Activated T-helper 1 cell treated with anti-CD3 and anti-CD28 coated beads, Interleukin-12 subunit alpha, Interleukin-12 subunit beta, Interleukin-2, Interleukin-4 antibody, amounts not matched to agents 30 ng/mL and 10 ng/mL and 1 ng/mL, durations not matched to agents 14 hours and 24 hours and 36 hours (primary cell): ENCODE data around the gene LSP1. TPM values are rescaled to one million over a fixed set of nuclear protein-coding genes. Genes with fewer than 3 reads are reported as not detected.

Source experiments
- DNase-seq: peaks from one replicate; pipeline ENCODE4 v3.0.0; 2021; ENCODE audit warnings: low spot score
- H3K27ac Mint-ChIP-seq: one replicate; pipeline ENCODE4 v1.8.0; 2021; ENCODE audit warnings: mild to moderate bottlenecking, mixed read lengths
- H3K27me3 Mint-ChIP-seq: one replicate; pipeline ENCODE4 v1.8.0; 2022; ENCODE audit warnings: mild to moderate bottlenecking, moderate library complexity, mixed read lengths; ENCODE audit not compliant: insufficient read depth
- H3K36me3 Mint-ChIP-seq: one replicate; pipeline ENCODE4 v1.8.0; 2021; ENCODE audit warnings: low read depth, mixed read lengths
- H3K4me1 Mint-ChIP-seq: one replicate; pipeline ENCODE4 v1.8.0; 2021; ENCODE audit warnings: low read depth, mixed read lengths
- H3K4me3 Mint-ChIP-seq: one replicate; pipeline ENCODE4 v1.8.0; 2021; ENCODE audit warnings: mild to moderate bottlenecking, moderate library complexity, mixed read lengths
- H3K9me3 Mint-ChIP-seq: one replicate; pipeline ENCODE4 v1.8.0; 2021; ENCODE audit warnings: mixed read lengths
- intact Hi-C: fragments of 100-400 bp; cut with micrococcal nuclease; formaldehyde crosslinking; loops from one replicate; pipeline ENCODE4 v1.15.1; 2024
- total RNA-seq: library from RNA; stranded (reverse); gene quantifications from 2 replicates; pipeline ENCODE4 v1.2.3, GENCODE V29; 2022

LSP1 gene
- total RNA-seq, 1 donor from 2014 or later: 262 TPM

DNA sequence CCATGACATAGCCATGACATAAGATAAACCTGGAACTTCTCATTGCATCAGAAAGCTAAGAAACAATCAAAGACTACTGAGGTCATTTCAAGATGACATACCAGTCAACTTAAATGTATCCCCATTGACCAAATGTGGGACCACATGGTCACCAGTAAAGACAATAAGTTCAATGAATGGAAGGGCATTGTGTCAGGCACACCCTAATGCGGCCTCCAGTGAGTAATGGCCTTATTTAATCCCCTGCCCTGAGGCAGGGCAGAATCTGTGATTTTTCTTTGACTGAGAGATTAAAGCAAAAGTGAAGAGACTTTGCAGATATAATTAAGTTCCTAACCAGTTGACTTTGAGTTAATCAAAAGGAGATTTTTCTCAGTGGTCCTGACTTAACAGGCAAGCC is 35.4 kb upstream of the LSP1 start:
- peaks cover under 1% of the 10 kb centered on the region for H3K27me3 Mint-ChIP-seq
- no peak overlapping the region for H3K27ac Mint-ChIP-seq
- no peaks in the 10 kb centered on the region for H3K36me3 Mint-ChIP-seq
- intact Hi-C loops: no loop called here
- DNase-seq: no peak
- H3K9me3 Mint-ChIP-seq: no peaks in the 10 kb centered on the region
- no peak overlapping the region for H3K4me3 Mint-ChIP-seq
- H3K4me1 Mint-ChIP-seq: no peaks in the 10 kb centered on the region

DNA sequence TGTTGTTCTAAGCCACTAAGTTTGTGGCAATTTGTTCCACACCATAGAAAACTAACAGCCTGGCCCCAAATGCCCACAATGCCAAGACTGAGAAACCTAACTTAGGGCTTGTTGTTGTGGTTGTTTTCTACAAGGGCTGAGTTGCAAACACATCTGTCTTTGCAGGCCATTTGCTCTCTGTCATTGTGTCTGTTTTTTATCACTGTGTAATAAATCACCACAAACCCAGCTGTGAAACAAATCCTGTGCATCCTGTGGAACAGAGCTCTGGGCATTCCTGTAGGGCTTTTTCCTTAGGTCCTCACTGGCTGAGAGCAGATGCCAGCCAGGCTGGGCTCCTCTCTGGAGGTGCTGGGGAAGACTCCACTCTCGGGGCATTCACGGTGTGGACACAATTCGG is 33.8 kb upstream of the LSP1 start:
- intact Hi-C loops: no loop called here
- no peaks in the 10 kb centered on the region for H3K36me3 Mint-ChIP-seq

DNA sequence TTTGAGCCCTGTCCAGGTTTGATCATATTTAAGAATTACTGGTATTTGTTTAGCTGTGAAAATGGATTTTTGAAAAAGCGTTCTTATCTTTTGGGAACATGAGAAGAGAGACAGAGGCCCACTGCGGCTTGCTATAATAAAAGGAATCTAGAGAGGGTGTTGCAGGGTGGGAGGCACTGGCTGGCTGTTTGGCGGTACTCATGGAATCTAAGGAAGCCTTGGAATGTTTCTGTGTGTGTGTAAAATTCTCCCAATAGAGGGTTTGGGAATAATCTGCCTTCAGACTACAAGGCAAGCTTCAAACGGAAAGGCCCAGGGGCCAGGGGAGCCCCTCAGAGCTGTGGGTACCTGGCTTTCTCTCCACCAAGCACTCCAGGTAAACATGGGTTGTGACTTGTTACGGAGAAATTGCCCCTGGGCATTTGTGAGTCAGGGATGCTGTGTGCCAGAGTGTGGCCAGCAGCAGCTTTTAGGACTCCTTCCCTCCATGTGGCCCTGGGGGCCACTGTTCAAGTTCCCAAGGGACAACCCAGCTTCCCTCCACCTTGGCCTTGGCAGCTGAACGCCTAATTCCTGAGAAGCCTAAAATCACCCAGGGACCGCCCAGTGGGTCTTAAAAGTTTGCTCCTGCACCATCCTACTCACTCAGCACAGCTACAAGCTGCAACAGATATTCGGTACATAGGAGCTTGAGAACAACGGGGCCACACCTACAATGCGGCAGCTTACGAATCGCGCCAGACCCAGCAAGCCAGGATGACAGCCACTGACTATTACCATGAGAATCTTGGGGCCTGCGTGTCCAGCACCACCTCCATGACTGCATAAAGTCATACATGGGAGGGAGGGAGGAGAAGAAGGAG is 32.2 kb upstream of the LSP1 start:
- intact Hi-C loops: no loop called here
- no peaks in the 10 kb centered on the region for H3K27me3 Mint-ChIP-seq
- no peak for DNase-seq
- H3K27ac Mint-ChIP-seq: no peak overlapping the region
- no peaks in the 10 kb centered on the region for H3K36me3 Mint-ChIP-seq
- H3K4me3 Mint-ChIP-seq: no peak overlapping the region
- no peaks in the 10 kb centered on the region for H3K4me1 Mint-ChIP-seq
- no peaks in the 10 kb centered on the region for H3K9me3 Mint-ChIP-seq

More for the DNA sequence above, 33.8 kb upstream of the LSP1 start:
- no peak for DNase-seq
- Mint-ChIP-seq H3K27me3 (no peaks in the 10 kb centered on the region), H3K4me3 (no peak overlapping the region), H3K9me3 (no peaks in the 10 kb centered on the region), H3K27ac (no peak overlapping the region), H3K4me1 (no peaks in the 10 kb centered on the region)

DNA sequence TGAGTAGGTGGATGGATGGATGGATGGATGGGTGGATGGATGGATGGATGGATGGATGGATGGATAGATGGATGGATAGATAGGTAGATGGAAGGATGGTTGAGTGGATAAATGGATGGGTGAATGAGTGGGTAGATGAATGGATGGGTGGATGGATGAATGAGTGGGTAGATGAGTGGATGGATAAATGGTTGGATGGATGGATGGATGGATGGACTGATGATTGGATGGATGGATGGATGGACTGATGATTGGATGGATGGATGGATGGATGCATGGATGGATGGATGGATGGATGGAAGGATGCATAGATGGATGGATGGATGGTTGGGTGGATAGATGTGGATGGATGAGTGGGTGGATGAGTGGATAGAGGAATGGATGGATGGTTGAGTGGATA is 31.3 kb upstream of the LSP1 start:
- Mint-ChIP-seq H3K4me3 (no peak overlapping the region), H3K9me3 (no peaks in the 10 kb centered on the region), H3K4me1 (no peaks in the 10 kb centered on the region), H3K27ac (no peak overlapping the region), H3K36me3 (no peaks in the 10 kb centered on the region), H3K27me3 (no peaks in the 10 kb centered on the region)
- no peak for DNase-seq
- intact Hi-C loops: no loop called here

DNA sequence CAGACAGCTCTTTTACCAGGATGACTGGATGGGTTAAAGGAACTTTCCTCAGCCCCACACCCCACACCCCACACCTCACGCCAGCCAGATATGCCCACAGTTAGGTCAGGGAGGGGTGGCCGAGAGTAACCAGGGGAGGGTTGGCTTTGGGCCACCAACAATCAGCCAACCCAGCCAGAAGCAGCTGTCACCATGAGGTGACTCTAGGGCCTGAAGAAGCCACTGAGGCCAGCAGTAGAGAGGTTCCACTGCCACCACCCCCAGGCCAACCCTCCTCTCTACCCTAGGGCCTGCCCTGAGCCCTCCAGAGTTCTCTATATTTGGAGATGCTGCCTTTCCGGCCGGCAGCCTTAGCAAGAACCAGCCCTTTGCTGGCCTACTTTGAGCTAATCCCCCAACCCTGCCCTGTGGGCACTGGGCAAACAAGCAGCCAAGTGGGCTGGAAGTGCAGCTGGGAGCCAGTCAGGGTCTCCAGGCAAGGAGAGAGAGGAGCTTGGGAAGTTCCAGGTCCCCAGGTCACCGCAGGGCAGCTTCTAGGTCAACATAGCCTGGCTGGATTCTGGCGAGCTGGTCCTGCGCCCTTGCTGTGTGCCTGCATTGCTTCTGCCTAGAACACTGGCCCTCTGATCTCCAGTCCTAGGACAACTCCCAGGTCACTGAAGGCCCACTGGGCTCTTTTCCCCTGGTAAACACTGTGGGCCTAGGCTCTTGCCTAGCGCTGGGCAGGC is 30.1 kb upstream of the LSP1 start:
- no peaks in the 10 kb centered on the region for H3K36me3 Mint-ChIP-seq
- no peaks in the 10 kb centered on the region for H3K4me1 Mint-ChIP-seq
- H3K27me3 Mint-ChIP-seq: no peaks in the 10 kb centered on the region
- no peaks in the 10 kb centered on the region for H3K9me3 Mint-ChIP-seq
- intact Hi-C loops: no loop called here
- H3K4me3 Mint-ChIP-seq: no peak overlapping the region
- no peak overlapping the region for H3K27ac Mint-ChIP-seq
- no peak for DNase-seq

DNA sequence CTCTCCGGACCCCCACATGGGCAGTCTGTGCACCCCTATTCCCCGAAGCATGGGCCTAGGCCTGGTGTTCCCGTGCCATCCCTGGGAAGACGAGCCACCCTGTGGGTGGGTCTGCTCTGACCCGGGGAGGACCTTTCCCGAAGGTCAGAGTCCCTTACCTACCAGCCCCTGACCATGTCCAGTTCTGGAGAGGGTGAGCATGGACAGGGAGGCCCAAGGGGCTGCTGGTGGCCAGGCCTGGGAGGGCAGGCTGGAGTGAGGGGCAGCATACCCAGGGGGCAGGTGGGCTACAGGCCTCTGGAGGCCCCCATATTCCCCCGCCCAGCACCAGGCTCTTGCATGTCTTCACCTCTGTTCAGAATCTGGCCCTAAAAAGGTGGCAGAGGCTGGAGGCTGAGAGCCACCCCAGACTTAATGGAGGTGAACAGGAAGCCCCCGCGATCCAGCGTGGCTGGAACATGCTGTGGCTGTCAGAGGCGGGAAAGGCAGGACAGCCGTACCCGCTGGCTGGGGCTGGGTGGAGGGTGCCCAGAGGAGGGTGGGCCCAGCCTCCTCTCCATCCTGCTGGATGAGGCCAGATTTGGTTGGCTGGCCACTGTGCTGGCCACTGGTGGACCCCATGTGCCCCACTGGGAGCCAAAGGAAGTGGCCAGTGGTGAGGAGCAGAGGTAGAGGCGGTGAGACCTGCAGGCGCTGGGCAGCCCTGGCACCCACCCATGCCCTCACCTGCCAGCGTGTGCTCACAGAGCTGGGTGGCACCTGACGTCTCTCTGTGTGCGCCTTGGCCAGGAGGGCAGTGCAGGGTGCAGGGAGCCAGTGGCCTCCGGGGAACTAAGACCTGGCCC is 29.3 kb upstream of the LSP1 start:
- Mint-ChIP-seq H3K36me3 (no peaks in the 10 kb centered on the region), H3K27me3 (no peaks in the 10 kb centered on the region), H3K4me3 (no peak overlapping the region), H3K27ac (no peak overlapping the region), H3K9me3 (no peaks in the 10 kb centered on the region), H3K4me1 (no peaks in the 10 kb centered on the region)
- no peak for DNase-seq
- intact Hi-C loops: no loop called here

DNA sequence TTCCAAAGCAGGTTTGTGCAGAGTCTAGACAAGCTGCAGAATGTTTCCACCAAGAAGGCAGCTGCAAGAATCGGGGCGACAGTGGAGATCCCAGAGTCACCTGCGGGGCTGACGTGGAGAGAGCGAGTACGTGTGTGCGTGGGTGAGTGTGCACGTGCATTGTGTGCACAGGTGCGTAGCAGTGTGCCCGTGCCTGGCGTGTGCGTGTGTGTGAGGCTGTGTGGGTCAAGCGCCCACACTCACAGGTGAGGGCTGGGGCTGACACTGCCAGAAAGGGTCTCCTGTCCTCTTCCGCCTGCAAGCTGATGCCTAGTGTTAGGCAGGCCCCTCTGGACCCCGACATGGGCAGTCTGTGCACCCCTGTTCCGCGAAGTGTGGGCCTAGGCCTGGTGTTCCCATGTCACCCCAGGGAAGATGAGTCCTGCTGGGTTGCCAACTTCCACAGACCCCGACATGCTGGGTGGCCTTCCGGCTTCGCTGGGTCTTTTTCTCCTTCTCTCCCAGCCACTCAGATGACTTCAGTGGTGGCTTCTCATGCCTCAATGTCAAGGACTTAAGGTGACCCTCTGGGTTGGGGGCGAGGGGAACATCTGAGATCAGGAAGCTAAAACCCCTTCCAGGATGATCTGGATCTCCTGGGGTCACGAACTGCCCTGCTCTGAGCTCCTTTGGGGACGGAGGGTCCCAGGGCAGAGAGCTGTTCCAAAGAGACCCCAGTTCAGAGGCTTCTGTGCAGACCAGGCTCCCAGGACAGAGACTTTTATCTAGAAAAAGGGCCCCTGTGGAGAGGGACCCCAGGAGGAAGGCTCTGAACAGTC is 28.5 kb upstream of the LSP1 start:
- no peak for DNase-seq
- H3K4me1 Mint-ChIP-seq: no peaks in the 10 kb centered on the region
- H3K4me3 Mint-ChIP-seq: no peak overlapping the region
- H3K36me3 Mint-ChIP-seq: no peaks in the 10 kb centered on the region
- H3K27me3 Mint-ChIP-seq: no peaks in the 10 kb centered on the region
- H3K27ac Mint-ChIP-seq: no peak overlapping the region
- intact Hi-C loops: no loop called here
- H3K9me3 Mint-ChIP-seq: no peaks in the 10 kb centered on the region

DNA sequence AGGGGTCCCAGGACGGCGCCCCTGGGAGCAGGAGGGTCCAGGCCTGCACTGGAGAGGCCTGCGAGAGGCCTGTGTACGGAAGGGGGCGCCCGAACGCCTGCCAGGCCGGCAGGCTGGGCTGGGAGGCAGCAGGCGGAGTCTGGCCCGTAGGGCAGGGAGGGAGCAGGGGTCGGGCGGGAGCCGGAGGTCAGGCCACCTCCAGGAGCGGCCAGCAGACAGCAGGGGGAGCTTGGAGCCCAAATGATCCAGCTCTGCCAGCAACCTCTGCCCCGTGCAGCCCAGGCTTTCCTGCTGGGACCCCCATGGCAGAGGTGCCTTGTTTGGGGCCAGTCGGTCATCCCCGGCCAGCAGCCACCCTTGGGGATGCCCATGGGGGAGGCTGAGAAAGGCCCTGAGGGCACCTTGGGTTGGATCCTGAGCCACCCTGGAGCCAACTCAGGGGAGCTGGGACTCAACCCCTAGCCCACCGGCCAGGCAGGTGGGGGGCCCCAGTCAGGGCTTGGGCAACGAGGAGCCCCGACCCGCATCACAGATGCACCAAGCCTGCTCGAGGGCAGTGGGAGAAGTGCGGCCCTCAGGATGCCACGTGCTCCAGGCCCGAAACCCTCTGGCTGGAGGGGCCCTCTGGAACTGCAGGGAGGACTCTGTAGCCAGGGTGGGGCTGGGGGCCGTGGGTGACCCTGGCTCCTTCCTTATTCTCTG is 27.7 kb upstream of the LSP1 start:
- no peaks in the 10 kb centered on the region for H3K27me3 Mint-ChIP-seq
- no peaks in the 10 kb centered on the region for H3K9me3 Mint-ChIP-seq
- H3K27ac Mint-ChIP-seq: no peak overlapping the region
- H3K4me3 Mint-ChIP-seq: no peak overlapping the region
- no peak for DNase-seq
- no peaks in the 10 kb centered on the region for H3K4me1 Mint-ChIP-seq
- no peaks in the 10 kb centered on the region for H3K36me3 Mint-ChIP-seq
- intact Hi-C loops: no loop called here

DNA sequence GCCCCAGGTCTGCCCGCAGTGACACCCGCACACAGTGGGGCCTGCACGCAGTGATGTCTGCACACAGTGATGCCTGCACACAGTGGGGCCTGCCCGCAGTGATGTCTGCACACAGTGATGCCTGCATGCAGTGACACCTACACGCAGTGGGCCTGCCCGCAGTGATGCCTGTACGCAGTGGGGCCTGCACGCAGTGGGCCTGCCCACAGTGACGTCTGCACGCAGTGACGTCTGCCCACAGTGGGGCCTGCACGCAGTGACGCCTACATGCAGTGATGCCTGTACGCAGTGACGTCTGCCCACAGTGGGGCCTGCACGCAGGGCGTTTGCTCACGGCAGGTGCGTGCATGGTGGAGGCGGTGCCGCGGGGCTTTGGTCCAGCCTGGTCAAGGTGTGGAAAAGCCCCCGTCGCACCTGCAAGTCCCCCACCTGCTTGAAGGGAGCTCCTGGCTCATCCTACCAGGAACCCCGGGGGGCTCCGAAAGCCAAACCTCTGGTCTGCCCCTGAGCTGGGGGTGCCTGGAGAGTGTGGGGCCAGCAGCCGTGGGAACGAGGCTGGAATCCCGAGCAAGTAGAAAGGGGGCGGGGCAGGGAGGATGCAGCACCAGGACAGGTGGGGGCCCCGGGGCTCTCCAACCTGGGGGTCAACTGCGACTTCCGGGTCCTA is 27.0 kb upstream of the LSP1 start:
- Mint-ChIP-seq H3K4me1 (no peaks in the 10 kb centered on the region), H3K36me3 (no peaks in the 10 kb centered on the region), H3K4me3 (no peak overlapping the region), H3K27ac (no peak overlapping the region), H3K27me3 (no peaks in the 10 kb centered on the region), H3K9me3 (no peaks in the 10 kb centered on the region)
- DNase-seq: no peak
- intact Hi-C loops: no loop called here

DNA sequence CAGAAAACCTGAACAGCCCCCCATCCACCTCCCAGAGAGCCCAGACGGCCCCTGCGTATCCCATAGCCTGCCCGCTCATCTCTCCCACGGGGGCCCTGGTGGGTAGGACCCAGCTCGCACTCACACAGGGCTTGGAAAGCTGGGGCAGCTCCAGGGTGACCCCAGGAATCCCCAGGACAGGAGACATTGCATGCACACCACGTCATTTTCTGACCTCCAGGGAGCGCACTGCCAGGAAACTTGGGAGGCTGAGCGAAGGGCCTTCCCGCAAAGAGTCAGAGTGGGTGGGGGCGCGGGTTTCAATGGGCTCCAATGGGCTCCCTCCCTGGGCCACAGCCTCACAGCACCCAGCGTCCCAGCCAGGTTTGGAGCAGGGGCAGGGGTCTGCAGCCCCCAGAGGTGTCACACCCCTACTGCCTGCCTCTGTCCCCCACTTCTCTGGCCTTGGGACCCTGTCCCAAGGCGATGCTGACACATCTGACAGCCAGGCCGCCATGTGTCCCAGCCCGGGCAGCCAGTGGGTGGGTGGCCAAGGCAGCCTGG is 26.3 kb upstream of the LSP1 start:
- no peaks in the 10 kb centered on the region for H3K9me3 Mint-ChIP-seq
- no peak for DNase-seq
- no peaks in the 10 kb centered on the region for H3K27me3 Mint-ChIP-seq
- H3K27ac Mint-ChIP-seq: no peak overlapping the region
- intact Hi-C loops: no loop called here
- H3K36me3 Mint-ChIP-seq: no peaks in the 10 kb centered on the region
- no peak overlapping the region for H3K4me3 Mint-ChIP-seq
- no peaks in the 10 kb centered on the region for H3K4me1 Mint-ChIP-seq

DNA sequence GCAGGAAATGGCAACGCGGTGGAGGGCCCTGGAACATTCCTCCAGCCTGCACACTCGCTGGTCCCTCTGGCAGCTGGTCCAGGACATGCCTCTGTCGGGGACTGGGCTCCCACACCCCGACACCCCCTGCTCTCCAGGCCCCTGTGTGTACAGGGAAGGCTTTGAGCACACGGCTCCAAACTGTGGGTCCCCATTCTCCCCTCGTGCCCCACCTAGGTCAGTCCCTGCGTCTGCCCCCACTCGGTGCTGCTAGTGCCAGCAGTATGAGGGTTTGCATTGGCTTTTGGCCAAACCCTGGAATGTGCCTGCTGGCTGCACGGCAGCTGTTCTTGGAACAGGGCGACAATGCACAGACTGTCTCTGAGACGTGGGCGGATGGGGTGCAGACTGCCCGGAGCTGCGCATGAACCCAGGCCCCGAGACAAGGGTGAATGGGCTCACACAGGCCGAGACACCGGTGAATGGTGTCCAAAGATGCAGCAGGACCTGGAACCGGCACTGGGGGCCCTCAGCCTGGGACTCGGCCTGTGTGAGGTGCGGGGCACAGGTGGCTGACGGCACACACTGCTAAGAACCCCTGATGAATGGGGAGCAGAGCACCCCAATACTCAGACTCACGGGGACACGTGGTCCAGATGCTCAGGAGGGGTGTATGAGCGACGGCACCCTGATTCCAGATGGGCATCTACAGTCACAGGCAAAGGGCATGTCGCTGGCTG is 25.6 kb upstream of the LSP1 start:
- intact Hi-C loops: no loop called here
- Mint-ChIP-seq H3K9me3 (no peaks in the 10 kb centered on the region), H3K36me3 (no peaks in the 10 kb centered on the region), H3K27me3 (no peaks in the 10 kb centered on the region), H3K27ac (no peak overlapping the region), H3K4me1 (no peaks in the 10 kb centered on the region), H3K4me3 (no peak overlapping the region)
- DNase-seq: no peak
